GM21367 (cell line): ENCODE results near the gene SLAMF9.

Source experiments
- ATAC-seq: cut with Tn5 transposase; IDR thresholded peaks from one replicate; pipeline ENCODE4 v1.9.1; 2021; ENCODE audit not compliant: unreplicated experiment

SLAMF9 gene

GRCh38 chr1:159902541-159902940 lies 51.5 kb downstream of the SLAMF9 start:
- no peak for ATAC-seq
